ENCODE results near the gene UGT8.

GRCh38 chr4:114582621-114583020, 16.0 kb upstream of the UGT8 start:
- TF ChIP-seq EZH2 (IDR thresholded peaks at IDR 0.05), result no peak
- TF ChIP-seq CTCF (IDR thresholded peaks at IDR 0.05), result no peak

Measured in neural progenitor cell (in vitro differentiated cells).